Activated CD4-positive, alpha-beta T cell treated with anti-CD3 and anti-CD28 coated beads, Interleukin-2, amount 10 ng/mL, durations not matched to agents 7 days and 5 days (primary cell): ENCODE results near the gene MLPH. TPM values are rescaled to one million over a fixed set of nuclear protein-coding genes. Genes with fewer than 3 reads are reported as not detected.
A peak's percentile ranks its signal among the peaks of the same experiment; 100 is the strongest.

ENCODE experiments used
- CTCF ChIA-PET: fragments of 350-600 bp; sonication (Branson Sonifier 250); formaldehyde crosslinking; loops from one replicate; lab custom pipeline; 2021; ENCODE audit warnings: antibody characterized with exemption; lab: Charles Lee
- POLR2A ChIA-PET: fragments of 350-600 bp; sonication (Branson Sonifier 250); formaldehyde crosslinking; loops from one replicate; lab custom pipeline; 2021; ENCODE audit warnings: antibody characterized with exemption; lab: Charles Lee
- DNase-seq: peaks from one replicate; pipeline ENCODE4 v3.0.0-alpha.2; 2020
- H3K27ac Mint-ChIP-seq: one replicate; pipeline ENCODE4 v1.8.0; 2021; ENCODE audit warnings: mild to moderate bottlenecking, moderate library complexity, mixed read lengths
- H3K27me3 Mint-ChIP-seq: one replicate; pipeline ENCODE4 v1.8.0; 2021; ENCODE audit warnings: mixed read lengths
- H3K36me3 Mint-ChIP-seq: one replicate; pipeline ENCODE4 v1.8.0; 2021; ENCODE audit warnings: low read depth, mixed read lengths
- H3K4me1 Mint-ChIP-seq: one replicate; pipeline ENCODE4 v1.8.0; 2021; ENCODE audit warnings: mixed read lengths
- H3K4me3 Mint-ChIP-seq: one replicate; pipeline ENCODE4 v1.8.0; 2021; ENCODE audit warnings: mild to moderate bottlenecking, moderate library complexity, mixed read lengths
- H3K9me3 Mint-ChIP-seq: one replicate; pipeline ENCODE4 v1.8.0; 2021; ENCODE audit warnings: mixed read lengths
- total RNA-seq, 2 experiments: library from RNA; stranded (reverse); gene quantifications; one replicate each; pipeline ENCODE4 v1.2.3, GENCODE V29; 2021

The MLPH gene
- total RNA-seq, 2 experiments from 2014 or later, result not detected

DNA sequence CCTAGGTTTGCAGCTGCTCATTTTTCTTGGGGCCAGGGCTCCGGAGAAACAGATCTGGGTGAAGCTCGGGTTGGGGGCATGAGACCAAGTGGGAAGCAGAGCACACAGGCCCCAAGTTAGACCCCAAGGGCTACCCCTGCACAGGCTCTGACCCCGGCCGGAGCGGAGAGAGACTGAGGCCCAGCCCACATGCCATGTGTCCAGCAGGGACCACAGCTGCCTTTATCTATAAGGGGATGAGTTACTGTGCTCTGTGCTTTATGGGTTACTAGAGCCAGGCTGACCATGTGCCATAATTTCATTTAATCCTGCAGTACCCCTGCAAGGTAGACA lies 49.0 kb downstream of the MLPH start:
- Mint-ChIP-seq H3K27ac (no peak overlapping the region), H3K4me1 (no peaks in the 10 kb centered on the region), H3K27me3 (no peaks in the 10 kb centered on the region), H3K4me3 (no peak overlapping the region), H3K9me3 (no peaks in the 10 kb centered on the region), H3K36me3 (no peaks in the 10 kb centered on the region)
- CTCF ChIA-PET, result interaction anchor here (1.1 kb wide), 1 partner anchor 26 kb away, joined by 3 read pairs; no protein-coding TSS in a partner anchor
- DNase-seq, result no peak
- POLR2A ChIA-PET, result no interaction called here

DNA sequence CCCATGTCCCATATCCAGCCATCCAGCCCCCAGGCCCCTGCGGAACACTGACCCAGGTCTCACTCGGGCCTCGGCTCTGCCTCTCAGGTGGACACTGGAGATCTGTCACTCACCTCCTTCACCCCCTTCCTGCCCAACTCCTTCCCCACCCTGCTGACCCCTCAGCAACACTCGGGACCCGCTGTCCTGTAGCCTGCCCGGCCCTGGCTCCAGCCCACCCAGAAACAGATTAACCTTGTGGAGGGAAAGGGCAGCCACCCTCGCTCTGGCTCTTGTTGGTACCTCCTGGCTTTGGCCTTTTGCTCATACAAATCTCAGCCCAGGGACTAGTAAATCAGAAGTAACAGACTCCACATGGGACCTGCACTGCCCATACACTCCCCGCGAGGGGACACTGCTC lies 49.6 kb downstream of the MLPH start:
- Mint-ChIP-seq H3K27ac (no peak overlapping the region), H3K36me3 (no peaks in the 10 kb centered on the region), H3K4me3 (no peak overlapping the region), H3K4me1 (no peaks in the 10 kb centered on the region), H3K9me3 (no peaks in the 10 kb centered on the region), H3K27me3 (no peaks in the 10 kb centered on the region)
- DNase-seq, result no peak
- POLR2A ChIA-PET, result no interaction called here
- CTCF ChIA-PET, result no interaction called here

DNA sequence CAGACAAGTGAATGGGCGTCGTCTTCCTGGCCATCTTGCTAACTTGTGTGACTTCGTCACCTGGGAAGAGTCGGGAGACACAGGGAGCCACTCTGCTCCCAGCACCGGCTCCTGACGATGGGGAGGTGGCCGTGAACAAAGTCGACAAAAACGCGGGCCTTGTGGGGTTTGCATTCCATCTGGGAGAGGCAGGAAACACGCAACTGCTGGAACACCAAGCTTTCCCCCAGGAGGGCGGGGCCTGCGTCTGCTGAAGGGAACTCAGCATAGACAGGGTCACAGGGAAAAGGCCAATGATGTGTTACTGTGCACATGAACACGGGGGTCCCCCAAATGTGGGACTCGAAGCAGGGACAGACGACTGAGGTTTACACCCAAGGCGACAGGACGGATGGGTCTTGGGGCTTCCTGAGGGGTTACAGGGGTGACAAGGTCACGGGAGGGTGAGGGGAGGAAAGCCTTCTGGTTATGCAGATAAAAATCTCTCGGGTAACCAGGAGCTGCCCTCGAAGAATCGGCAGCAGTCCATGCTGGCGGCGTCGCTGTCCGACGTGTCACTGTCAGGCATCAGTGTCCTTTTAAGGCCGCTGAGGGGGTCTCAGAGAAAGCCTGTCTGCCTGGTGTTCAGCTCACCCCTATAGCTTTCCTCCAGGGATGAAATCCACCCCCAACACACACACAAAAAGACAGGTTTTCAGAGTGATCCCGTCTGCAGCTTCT lies 51.1 kb downstream of the MLPH start:
- H3K27ac Mint-ChIP-seq, result peak overlapping the region; percentile 50
- no peaks in the 10 kb centered on the region for H3K4me1 Mint-ChIP-seq
- CTCF ChIA-PET, result interaction anchor here (1.0 kb wide), 1 partner anchor 20 kb away, joined by 4 read pairs; no protein-coding TSS in a partner anchor
- POLR2A ChIA-PET, result no interaction called here
- no peaks in the 10 kb centered on the region for H3K9me3 Mint-ChIP-seq
- H3K36me3 Mint-ChIP-seq, result no peaks in the 10 kb centered on the region
- H3K4me3 Mint-ChIP-seq, result no peak overlapping the region
- no peak for DNase-seq
- H3K27me3 Mint-ChIP-seq, result no peaks in the 10 kb centered on the region

DNA sequence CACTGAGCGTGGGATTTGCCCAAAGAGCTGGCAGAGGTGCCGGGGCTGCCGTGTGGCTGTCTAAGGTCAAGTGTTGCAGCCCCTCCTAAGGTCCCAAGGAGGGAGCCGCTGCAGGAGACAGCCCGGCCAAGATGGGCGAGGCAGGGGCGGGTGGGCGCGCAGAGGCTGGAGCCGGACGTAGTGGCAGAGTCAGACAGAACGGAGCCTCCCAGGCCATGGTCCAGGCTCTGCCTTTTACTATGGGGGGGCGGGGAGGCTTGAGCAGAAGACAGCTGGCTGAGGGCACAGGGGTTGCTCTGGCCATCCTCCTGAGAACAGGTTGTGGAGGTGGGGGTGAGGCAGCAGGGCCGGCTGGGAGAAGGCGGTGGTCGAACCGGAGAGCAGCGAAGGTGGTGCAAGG lies 51.9 kb downstream of the MLPH start:
- no peak overlapping the region for H3K4me3 Mint-ChIP-seq
- no peaks in the 10 kb centered on the region for H3K9me3 Mint-ChIP-seq
- POLR2A ChIA-PET, result no interaction called here
- H3K27me3 Mint-ChIP-seq, result no peaks in the 10 kb centered on the region
- H3K27ac Mint-ChIP-seq, result no peak overlapping the region
- CTCF ChIA-PET, result interaction anchor here (1.0 kb wide), 1 partner anchor 19 kb away, joined by 4 read pairs; no protein-coding TSS in a partner anchor
- DNase-seq, result no peak
- H3K36me3 Mint-ChIP-seq, result no peaks in the 10 kb centered on the region
- H3K4me1 Mint-ChIP-seq, result no peaks in the 10 kb centered on the region

DNA sequence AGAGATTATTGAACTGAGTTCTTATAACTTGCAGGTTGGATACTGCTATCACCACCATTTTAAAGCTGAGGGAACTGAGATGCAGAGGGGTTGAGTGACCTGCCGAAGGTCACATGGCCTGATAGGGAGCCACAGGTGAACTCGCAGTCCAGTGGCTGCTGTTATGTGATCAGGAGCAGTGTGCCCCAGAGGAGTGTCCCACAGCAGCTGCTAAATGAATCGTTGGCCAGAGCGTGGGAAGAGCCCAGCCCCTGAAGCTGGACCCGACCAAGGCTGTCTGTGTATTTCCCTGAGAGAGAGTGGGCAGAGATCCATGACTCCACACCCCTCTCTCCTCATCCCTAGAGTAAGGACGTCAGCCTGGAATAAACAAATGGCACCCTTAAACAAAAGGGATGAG lies 52.6 kb downstream of the MLPH start:
- no peak for DNase-seq
- no peaks in the 10 kb centered on the region for H3K27me3 Mint-ChIP-seq
- H3K36me3 Mint-ChIP-seq, result no peaks in the 10 kb centered on the region
- H3K4me3 Mint-ChIP-seq, result no peak overlapping the region
- peak overlapping the region; percentile 33 for H3K27ac Mint-ChIP-seq
- no peaks in the 10 kb centered on the region for H3K4me1 Mint-ChIP-seq
- ChIA-PET POLR2A (interaction anchor here (0.6 kb wide), 1 partner anchor 1705 kb away, joined by 3 read pairs; no protein-coding TSS in a partner anchor), CTCF (interaction anchor here (1.7 kb wide), 1 partner anchor 27 kb away, joined by 6 read pairs; no protein-coding TSS in a partner anchor)
- H3K9me3 Mint-ChIP-seq, result no peaks in the 10 kb centered on the region

DNA sequence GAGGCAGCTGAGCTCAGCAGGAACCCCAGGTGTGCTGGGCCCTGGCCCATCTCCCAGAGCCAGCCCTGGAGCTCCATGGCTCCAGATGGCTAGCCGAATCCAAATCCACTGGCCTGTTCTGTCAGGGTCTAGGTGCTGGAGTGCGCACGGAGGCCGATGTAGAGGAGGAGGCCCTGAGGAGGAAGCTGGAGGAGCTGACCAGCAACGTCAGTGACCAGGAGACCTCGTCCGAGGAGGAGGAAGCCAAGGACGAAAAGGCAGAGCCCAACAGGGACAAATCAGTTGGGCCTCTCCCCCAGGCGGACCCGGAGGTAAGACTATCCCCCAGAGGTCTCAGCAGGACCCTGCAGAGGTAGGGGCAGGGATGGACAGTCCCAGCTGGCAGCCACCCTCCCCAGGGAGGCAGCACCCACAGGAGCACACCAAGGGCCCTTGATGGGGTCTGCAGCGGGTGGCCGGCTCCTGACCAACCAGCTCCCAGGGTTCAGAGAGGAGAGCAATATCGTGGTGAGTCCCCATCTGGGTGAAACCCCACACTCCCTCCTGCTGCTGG lies 53.2 kb downstream of the MLPH start:
- H3K4me3 Mint-ChIP-seq, result no peak overlapping the region
- no peaks in the 10 kb centered on the region for H3K27me3 Mint-ChIP-seq
- no peak for DNase-seq
- no peaks in the 10 kb centered on the region for H3K36me3 Mint-ChIP-seq
- H3K4me1 Mint-ChIP-seq, result no peaks in the 10 kb centered on the region
- ChIA-PET CTCF (interaction anchor here (1.7 kb wide), 1 partner anchor 28 kb away, joined by 6 read pairs; no protein-coding TSS in a partner anchor), POLR2A (interaction anchor here (0.6 kb wide), 1 partner anchor 1705 kb away, joined by 3 read pairs; no protein-coding TSS in a partner anchor)
- H3K27ac Mint-ChIP-seq, result no peak overlapping the region
- H3K9me3 Mint-ChIP-seq, result no peaks in the 10 kb centered on the region

DNA sequence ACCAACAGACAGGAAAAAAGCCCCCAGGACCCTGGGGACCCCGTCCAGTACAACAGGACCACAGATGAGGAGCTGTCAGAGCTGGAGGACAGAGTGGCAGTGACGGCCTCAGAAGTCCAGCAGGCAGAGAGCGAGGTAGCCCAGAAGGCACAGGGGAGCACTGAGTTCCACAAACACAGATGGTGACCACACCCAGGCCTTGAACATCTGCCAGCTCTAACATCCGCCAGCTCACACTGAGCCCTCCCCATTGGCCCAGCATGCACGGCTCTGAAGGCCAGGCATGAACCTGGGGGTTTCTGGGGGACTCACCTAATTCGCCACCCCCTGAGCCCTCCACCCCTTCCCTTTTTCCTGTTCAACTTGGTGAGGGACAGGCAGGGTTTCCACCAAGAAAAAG lies 53.8 kb downstream of the MLPH start:
- Mint-ChIP-seq H3K36me3 (no peaks in the 10 kb centered on the region), H3K27ac (no peak overlapping the region), H3K4me3 (no peak overlapping the region), H3K9me3 (no peaks in the 10 kb centered on the region), H3K4me1 (no peaks in the 10 kb centered on the region), H3K27me3 (no peaks in the 10 kb centered on the region)
- no peak for DNase-seq
- ChIA-PET POLR2A (no interaction called here), CTCF (interaction anchor here (1.7 kb wide), 1 partner anchor 29 kb away, joined by 6 read pairs; no protein-coding TSS in a partner anchor)

DNA sequence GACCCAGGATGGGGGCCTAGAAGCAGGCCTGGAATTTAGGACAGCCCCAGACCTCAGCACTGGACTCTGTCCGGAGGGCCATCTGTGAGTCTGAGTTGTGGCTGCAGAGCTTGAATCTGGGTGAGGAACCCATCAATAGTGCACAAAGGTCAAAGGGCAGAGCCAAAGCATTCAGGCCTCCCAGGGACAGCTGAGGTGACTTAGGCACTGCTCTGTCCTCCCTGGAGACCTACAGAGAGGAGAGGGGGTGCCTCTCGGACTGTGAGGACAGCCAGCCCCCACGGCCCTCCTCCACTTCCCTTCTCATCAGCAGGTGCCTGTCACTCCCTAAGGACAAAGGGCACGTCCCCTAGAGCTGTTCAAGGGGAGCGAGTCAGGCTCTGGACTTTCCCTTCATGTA lies 54.2 kb downstream of the MLPH start:
- no peaks in the 10 kb centered on the region for H3K36me3 Mint-ChIP-seq
- H3K9me3 Mint-ChIP-seq, result no peaks in the 10 kb centered on the region
- H3K4me1 Mint-ChIP-seq, result no peaks in the 10 kb centered on the region
- H3K27me3 Mint-ChIP-seq, result no peaks in the 10 kb centered on the region
- H3K4me3 Mint-ChIP-seq, result no peak overlapping the region
- H3K27ac Mint-ChIP-seq, result no peak overlapping the region
- POLR2A ChIA-PET, result no interaction called here
- CTCF ChIA-PET, result interaction anchor here (1.7 kb wide), 1 partner anchor 29 kb away, joined by 6 read pairs; no protein-coding TSS in a partner anchor
- no peak for DNase-seq

DNA sequence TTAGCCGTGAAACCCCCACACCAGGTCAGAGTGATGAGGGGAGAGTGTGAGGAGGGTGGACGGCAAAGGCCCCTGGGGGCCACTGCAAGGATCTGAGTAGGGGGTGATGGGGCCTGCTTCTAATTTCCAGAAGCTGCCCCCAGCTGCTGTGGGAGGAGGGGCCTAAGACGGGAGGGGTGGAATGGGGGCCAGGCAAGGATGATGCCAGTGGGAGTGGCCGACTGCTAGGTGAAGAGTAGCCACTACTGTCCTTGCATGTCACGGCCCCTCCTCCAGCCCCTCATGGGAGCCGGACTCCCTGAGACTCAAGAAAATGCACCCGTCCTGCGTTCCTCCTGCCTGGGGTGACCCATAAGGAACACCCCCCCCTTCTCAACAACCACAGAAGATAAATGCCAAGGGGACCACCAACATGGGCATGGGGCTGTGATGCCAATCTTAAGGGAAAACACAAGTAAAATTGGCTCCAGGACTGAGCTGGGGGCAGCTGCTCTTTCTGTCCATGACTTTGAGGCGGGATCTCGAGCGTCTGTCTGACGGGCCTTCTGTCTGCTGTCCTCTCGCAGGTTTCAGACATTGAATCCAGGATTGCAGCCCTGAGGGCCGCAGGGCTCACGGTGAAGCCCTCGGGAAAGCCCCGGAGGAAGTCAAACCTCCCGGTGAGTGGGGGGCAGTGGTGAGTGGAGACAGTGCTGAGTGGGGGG lies 55.1 kb downstream of the MLPH start:
- no peak for DNase-seq
- Mint-ChIP-seq H3K9me3 (no peaks in the 10 kb centered on the region), H3K36me3 (no peaks in the 10 kb centered on the region), H3K27me3 (no peaks in the 10 kb centered on the region), H3K4me3 (no peak overlapping the region), H3K4me1 (no peaks in the 10 kb centered on the region), H3K27ac (no peak overlapping the region)
- ChIA-PET POLR2A (no interaction called here), CTCF (no interaction called here)

DNA sequence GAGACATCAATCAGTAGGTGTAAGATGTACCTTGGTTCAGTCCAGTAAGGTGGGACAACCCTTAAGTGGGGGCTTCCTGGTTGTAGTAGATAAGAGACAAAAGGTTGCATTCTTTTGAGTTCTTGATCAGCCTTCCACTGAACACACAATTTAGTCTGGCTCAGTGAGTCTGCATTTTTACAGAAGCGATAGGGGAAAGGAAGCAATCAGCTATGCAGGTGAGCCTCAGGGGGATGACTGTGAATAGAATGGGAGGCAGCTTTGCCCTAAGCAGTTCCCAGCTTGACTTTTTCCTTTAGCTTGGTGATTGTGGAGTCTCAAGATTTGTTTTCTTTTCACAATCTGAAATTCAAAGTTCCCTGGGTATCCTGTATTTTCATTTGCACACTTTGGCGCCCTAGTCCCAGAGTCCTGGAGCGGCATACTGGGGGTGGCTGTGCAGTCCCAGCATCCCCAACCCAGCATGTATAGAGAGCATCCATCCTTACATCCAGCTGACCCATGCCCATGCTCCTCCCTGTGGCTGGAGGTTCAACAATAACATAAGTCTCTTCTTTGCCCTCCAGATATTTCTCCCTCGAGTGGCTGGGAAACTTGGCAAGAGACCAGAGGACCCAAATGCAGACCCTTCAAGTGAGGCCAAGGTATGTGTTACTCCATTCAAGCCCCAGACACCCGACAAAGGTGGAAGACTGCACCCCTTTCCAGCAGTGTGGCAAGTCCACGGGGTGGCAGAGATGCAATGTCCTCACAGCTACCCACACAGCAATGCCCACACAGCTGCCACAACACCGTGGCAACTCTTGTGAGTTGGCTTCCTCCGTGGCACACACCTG lies 59.2 kb downstream of the MLPH start:
- H3K27me3 Mint-ChIP-seq, result peaks cover 3% of the 10 kb centered on the region
- H3K4me1 Mint-ChIP-seq, result no peaks in the 10 kb centered on the region
- ChIA-PET CTCF (interaction anchor here (1.0 to 1.6 kb wide), 2 partner anchors 16 to 26 kb away, joined by 3 read pairs; no protein-coding TSS in a partner anchor), POLR2A (no interaction called here)
- no peak overlapping the region for H3K4me3 Mint-ChIP-seq
- H3K27ac Mint-ChIP-seq, result no peak overlapping the region
- no peaks in the 10 kb centered on the region for H3K36me3 Mint-ChIP-seq
- no peak for DNase-seq
- no peaks in the 10 kb centered on the region for H3K9me3 Mint-ChIP-seq

DNA sequence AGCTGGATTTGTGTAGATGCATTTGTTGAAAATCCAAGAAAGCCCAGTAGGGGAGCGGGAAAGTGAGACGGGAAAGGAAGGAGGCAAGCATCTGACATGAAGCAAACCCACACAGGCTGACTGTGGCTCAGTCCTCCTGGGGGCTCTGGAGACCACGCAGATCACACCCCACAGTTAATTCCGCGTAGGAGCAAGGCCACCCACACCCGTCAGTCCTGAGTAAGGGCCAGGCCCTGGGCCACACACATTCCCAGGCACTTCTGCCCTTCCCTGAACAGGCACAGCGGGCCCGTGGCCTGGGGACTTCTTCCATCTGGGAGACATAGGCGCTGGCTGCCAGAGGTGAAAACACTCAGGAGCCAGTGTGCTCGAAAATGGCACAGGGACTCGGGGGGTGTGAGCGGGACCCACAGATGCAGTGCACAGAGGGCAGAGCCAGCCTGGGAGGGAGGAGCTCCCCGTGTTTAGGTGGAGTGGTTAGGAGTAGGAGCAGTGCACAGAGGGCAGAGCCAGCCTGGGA lies 59.9 kb downstream of the MLPH start:
- H3K27ac Mint-ChIP-seq, result no peak overlapping the region
- no peaks in the 10 kb centered on the region for H3K4me1 Mint-ChIP-seq
- H3K27me3 Mint-ChIP-seq, result peaks cover 3% of the 10 kb centered on the region
- no peak for DNase-seq
- ChIA-PET CTCF (no interaction called here), POLR2A (no interaction called here)
- no peaks in the 10 kb centered on the region for H3K36me3 Mint-ChIP-seq
- H3K9me3 Mint-ChIP-seq, result no peaks in the 10 kb centered on the region
- H3K4me3 Mint-ChIP-seq, result no peak overlapping the region

DNA sequence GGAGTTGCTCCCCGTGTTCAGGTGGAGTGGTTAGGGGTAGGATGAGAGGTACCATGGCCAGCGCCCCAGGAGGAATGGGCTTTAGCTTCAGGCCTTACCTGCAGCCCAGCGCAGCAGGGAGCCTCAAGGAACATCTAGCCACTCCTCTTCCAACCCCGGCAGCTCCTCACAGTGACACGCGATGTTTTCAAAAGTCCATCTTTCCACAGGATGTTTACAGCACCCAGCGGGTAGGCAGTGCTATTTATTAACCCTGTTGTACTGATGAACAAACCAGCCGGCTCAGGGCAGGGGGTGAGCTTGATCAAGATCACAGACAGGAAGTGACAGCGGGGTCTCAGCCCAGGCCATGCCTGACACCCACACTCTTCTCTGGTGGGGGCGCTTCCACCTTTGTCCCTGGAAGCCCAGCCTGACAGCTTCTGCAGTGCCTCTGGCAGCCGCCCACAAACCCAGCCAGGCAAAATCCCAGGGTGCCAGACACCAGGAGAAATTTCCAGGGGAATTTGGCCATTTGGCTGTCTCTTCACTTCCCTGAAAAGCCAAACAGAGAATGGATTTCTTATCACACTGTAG lies 60.9 kb downstream of the MLPH start:
- no peaks in the 10 kb centered on the region for H3K9me3 Mint-ChIP-seq
- H3K27me3 Mint-ChIP-seq, result peaks cover 3% of the 10 kb centered on the region
- ChIA-PET POLR2A (no interaction called here), CTCF (no interaction called here)
- DNase-seq, result no peak
- H3K36me3 Mint-ChIP-seq, result no peaks in the 10 kb centered on the region
- H3K4me1 Mint-ChIP-seq, result no peaks in the 10 kb centered on the region
- H3K27ac Mint-ChIP-seq, result no peak overlapping the region
- H3K4me3 Mint-ChIP-seq, result no peak overlapping the region
